ENCODE results near the gene ZNF672.

- TF ChIP-seq GATA2 (IDR thresholded peaks at IDR 0.05; ENCODE audit: low read depth, low read length) (no peak), GATA3 (IDR thresholded peaks at IDR 0.05; ENCODE audit: low read depth, low read length) (no peak)
Observed at GRCh38 chr1:248792342-248792741, 45.7 kb upstream of the ZNF672 start.
